Inflammatory macrophage treated with lipopolysaccharide for 1 hour (primary cell): ENCODE results near the gene ATE1.
"Not testable (repeated sequence)": the region's sequence is repeated elsewhere in the genome, so short reads cannot be mapped to it uniquely, and the experiment has no call there.

Experiments used
- DNase-seq, 2 donors: peaks; one replicate each; pipeline ENCODE4 v3.0.0-alpha.2; 2020 to 2022

ATE1 gene

DNA sequence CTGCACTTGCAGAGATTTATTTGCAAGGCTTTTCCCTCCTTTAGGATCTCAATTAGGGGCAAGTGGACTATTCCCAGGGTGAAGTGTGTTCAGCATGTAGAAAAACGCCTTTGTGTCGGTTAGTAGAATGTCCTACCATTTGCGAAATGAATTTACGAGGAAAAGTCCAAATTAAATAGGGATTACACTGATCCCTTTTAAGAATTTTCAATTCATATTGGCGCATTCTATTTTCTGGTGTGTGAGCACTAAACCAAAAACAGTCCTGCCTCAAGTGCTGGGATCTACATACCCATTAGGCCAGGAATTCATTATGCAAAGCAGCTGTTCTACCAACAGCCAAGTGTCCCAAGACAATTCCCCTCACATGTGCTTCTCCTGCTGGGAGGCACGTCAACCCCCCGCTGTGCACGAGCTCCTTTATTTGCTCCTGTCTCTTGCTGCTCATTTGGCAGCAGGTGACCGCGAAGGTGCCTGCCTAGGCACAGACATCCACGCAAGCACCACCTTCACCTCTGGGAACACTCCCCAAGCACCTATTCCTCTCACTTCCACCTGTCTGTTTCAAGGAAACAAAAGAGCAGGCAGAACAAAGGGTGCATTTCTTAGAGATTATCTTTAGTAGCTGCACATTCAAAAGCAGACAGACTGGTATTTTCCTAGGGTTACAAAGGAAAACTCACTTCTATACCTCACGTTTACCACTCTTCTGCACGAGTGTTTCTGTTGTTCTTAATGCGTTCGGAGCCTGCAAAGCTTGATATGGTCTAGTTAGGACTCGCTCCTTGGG, 195.0 kb downstream of the ATE1 start:
- no peak for DNase-seq

DNA sequence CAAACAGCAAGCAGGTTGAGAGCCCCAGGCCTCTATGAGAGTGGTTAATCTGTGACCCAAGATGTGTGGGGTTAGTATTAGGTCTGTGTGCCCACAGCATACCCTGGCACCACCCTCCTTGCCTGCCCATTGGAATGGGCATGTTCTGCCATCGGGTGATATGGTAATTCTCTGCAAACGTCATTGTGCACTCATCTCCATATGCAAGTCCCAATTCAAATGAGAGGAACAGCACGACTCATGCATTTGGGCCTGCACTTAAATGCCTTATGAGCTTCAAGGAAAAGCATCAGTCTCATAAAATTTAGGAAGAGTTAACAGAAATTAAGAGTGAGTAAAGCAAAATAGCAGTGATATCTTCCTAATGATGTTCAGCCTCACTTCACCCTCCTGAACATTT, 195.7 kb downstream of the ATE1 start:
- no peak for DNase-seq

DNA sequence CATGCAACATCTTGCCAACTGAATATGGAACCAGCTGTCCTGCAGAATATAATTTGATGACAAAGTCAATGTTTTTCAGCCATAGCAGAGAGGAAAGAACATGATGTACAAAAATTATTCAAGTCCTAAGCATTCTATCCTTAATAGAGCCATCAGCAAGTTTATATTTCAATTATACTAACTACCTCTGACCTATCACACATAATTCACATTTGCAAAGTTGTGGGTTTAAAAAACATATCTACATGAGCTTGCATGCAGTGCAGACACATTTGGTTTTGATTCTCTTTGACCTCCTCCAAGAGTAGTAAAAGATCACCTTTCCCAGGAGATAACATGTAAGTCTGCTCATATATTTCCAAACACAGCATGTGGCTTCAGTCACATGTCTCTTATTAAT, 203.5 kb downstream of the ATE1 start:
- DNase-seq: no peak

DNA sequence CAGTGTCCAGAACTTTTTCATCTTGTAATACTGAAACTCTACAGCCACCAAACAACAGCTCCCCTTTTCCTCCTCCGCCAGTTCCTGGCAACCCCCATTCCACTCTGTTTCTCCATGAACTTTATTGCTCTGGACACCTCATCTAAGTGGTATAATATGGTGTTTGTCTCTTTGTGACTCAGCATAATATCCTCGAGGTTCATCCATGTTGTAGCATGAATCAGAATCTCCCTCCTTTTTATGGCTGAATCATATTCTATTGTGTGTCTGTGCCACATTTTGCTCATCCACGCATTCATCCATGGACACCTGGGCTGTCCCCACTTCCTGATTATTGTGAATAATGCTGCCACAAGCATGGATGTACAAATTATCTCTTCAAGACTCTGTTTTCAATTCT, 205.2 kb downstream of the ATE1 start:
- no peak for DNase-seq

DNA sequence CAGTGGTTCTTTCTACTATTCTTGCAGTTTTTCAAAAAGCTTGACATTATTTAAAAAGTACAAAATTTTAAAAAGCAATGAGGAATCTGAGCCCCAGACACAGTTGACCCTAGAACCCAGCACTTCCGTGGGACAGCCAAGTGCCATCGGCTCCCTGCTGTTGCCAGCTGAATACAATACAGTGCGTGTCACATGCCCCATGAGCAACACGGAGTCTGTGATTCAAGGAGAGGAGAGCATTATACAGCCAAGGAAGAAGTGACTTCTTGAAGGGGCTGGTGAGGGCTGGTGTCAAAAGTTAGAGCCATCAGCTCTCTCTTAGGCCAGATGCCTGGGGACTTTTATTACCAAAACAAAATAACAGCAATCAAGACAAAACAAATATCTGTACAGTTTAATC, 206.6 kb downstream of the ATE1 start:
- DNase-seq: no peak

DNA sequence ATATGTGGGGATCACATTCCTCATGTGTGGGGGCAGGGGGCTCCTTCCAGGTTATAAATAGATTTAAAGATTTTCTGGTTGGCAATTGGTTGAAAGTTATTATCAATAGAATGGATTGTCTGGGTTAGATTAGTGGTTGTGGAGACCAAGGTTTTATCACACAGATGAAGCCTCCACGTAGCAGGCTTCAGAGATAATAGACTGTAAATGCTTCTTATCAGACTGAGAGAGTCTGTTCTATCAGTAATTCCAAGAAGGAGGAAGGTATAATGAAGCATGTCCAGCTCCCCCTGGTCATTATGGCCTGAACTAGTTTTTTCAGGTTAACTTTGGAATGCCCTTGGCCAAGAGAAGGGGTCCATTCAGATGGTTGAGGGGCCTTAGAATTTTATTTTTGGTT, 211.9 kb downstream of the ATE1 start:
- no peak for DNase-seq

DNA sequence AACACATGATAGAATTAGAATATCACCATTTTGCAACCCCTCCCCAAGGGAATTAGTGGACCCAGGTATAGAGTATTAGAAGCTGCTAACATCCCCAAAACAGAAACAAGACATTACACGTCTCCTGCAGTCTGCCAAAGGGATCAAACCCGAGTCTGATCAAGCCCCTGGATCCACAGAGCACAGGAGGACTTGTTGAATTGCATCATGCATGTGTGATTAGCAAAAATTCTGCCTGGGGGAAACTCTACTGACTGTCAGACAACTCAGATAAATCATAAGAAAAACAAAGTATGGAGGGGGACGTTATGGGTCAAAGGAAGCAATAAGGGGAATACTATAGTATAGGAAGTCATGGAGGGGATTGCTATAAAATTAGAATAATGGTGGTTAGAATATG, 212.8 kb downstream of the ATE1 start:
- no peak for DNase-seq

DNA sequence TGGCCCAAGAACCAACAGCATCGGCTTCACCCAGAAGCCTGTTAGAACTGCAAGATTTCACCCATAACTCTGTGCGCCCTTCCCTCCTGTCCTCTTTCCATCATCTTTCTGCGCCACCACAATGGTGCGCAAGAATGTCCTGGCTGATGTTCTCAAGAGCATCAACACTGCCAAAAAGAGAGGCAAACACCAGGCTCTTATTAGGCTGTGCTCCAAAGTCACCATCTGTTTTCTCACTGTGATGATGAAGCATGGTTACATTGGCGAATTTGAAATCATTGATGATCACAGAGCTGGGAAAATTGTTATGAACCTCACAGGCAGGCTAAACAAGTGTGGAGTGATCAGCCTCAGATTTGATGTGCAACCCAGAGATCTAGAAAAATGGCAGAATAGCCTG, 214.3 kb downstream of the ATE1 start:
- no peak for DNase-seq

DNA sequence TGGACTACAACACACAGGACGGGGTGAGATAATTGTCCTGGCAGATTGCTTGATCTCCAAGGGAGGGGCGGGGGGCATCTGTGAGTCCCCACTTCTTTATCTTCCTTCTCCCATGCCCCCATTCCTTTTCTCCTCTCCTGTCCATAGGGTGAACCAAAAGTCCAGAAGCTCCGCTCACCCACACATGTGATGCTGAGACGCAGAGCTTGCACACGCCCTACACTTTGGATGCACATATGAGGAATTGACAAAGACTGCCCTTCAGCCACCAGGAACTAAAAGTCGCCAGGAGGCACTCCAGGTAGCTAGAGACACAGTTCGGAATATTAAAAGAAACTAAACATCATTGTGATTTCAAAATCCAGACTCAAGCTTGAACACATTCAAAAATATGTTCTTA, 216.9 kb downstream of the ATE1 start:
- no peak for DNase-seq

DNA sequence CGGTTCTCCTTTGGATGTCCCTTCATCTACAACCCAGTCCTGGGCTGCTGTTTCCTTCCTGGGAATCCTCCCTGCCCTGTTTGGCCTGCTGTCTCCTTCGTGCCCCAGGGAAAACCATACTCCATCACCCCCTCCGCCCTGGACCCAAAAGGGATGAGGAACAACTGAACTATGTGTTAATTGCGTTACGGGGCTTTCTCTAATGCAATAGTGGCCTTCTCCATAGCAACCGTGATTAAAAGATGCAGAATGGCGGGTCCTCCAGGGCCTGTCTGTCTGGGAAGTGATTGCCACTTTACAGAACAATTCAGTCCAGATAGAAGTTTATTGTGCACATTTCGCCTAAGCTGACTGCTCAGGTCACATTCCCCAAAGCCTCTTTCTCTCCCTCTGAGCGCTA, 217.6 kb downstream of the ATE1 start:
- peak; percentile 1 to 4 for DNase-seq

DNA sequence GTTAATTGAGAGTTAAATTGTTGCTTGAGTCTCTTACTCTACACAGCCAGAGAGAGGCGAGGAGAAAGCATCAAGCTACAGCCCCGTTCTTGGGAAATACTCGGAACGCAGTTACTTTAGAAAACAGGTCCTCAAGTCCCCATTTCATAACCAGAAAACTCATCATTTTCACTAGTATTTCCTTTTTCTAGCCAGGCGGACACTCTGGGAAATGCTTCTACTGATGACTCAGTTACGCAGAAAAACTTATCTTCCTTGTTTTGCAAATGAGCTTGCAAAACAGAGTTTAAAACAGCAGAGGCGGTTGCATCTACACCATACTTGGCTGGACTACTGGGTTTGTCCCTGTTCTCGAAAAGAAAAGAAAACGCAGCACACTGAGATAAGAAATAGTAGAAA, 218.2 kb downstream of the ATE1 start:
- peak; percentile 62 to 86 for DNase-seq

DNA sequence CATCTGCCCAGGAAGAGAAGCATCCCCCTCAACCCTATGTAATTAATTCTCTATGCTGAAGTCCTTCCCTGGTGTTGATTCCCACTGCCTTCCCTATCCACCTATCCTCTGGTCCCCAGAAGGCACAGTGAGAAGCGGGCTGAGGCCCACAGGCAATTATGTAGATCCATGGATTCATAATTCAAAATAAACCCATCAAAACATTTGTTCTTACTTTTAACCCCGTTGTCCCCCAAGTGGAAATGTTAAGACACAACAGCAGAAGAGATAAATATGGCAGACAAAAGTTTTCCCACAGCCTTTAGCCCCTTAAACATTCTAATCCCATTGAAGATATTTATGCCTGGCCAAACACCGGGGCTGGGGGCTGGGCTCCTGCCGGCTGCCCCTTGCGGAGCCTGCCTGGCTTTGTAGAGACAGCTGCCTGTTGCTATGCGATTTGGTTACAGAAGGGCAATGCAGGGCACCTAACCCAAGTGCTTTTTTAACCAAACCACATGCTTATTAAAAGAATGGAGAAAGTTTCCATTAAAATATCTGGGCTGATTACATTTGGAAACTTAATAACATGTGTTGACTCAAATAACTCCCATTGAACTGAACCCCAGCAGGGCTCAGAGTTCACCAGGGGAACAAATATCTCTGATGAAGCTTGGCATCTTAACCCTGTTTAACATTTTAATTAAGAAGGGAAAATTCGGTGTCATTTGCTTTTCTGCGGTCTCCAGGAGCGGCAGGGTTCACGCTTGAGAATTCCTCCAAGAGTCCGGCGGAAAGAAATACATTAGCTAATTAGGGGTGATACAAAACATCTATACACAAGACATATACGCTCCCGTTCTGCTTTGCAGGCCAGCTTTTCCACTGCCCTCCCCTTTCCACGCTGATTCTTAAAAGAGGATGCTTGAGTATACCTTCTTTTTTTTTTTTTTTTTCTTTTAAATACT, 218.8 kb downstream of the ATE1 start:
- DNase-seq: no peak

DNA sequence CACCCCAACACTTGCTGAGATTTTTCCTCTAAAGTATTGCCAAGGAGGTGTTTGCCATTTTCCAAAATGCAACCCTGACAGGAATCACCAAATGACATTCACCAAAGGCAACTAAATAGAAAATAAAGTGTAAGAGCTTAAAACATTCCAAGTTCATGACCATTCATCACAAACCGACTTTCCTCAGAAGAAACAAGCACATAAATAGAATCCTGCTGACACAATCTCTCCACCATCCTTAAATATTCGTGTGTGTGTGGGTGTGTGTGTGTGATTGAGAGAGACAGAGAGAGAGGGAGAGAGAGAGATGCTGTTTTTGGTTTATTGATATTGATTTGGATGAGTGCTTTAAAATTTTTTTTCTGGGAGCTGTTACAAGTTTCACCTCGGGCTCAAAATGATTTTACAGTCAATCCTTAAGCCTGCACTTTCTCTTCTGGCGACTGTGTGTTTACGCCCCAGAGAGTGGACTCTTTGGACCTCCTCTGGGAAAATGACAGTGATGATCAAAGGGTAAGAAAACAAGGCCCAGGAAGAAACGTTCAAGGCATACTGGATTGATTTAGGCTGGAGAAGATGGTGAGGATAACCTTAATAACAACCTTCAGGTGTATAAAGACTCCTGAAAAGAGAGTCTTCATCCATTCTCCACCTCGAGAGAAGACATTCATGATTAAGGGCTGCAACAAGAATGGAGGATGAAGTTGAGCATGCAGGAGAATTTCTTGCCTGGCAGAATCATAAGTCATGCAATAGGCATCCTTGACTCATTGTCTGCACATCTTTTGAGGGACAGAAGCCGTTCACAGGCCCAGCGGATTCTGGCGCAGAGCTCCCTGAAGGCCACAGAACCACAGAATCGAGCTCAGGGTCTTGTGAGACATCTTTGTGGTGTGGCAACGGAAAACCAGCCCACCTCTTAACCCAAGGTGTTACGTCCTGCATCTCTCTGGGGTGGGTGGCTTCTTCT, 225.2 kb downstream of the ATE1 start:
- DNase-seq: no peak

DNA sequence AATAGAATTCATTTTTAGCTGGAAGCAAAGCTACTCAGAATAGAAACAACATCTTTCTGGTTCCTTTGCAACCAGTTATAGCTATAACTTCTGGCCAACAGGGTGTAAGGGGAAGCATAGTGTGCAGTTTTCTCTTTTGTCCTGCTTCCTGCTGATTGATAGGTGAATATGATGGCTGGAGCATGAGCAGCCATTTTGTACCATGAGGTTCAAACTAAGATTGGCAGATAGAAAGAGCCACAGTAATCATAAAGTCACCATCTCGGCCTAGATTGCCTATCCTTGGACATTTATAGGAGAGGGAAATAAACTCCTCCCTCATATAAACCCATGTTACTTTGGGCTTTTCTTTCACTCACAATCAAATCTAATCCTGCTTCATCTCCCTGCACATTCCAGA, 227.4 kb downstream of the ATE1 start:
- no peak for DNase-seq

DNA sequence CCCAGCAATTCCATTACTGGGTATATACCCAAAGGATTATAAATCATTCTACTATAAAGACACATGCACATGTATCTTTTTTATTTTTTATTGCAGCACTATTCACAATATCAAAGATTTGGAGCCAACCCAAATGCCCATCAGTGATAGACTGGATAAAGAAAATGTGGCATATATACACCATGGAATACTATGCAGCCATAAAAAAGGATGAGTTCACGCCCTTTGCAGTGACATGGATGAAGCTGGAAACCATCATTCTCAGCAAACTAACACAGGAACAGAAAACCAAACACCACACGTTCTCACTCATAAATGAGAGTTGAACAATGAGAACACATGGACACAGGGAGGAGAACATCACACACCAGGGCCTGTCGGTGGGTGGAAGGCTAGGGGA, 228.1 kb downstream of the ATE1 start:
- not testable (repeated sequence) for DNase-seq

DNA sequence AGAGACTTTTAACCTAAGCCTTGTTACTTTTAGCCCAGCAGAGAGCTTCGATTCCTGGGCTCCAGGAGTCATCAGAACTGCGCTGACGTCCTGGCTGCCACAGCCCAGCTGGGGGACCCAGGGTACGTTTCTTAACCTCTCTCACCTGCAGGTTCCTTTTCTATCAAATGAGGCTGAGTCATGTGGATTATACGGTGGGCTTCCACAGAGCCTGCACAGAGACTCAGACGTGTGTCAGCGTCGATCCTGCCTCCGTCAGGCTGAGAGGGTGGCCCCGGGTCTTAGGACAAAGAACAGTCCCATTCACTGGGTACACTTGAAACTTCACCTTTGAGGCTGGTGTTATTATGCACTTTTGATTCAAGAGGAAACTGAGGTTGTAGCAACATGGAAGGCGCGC, 228.9 kb downstream of the ATE1 start:
- no peak for DNase-seq

DNA sequence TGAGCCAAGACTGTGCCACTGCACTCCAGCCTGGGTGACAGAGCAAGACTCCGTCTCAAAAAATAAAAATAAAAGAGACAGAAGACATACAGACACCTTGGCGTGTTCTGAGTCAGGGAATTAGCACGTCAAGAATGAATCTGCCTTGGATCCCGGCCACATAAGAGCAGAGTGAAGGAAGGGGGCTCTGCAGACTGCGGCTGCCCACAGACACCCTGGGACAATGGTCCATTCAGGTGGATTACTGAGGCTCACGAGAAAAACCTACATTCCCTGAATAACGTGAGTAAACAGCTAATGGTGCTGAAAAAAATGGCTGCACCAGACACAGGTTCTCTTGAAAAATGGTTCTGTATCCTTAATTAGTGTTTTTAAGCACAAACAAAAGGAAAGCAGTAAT, 229.5 kb downstream of the ATE1 start:
- no peak for DNase-seq

DNA sequence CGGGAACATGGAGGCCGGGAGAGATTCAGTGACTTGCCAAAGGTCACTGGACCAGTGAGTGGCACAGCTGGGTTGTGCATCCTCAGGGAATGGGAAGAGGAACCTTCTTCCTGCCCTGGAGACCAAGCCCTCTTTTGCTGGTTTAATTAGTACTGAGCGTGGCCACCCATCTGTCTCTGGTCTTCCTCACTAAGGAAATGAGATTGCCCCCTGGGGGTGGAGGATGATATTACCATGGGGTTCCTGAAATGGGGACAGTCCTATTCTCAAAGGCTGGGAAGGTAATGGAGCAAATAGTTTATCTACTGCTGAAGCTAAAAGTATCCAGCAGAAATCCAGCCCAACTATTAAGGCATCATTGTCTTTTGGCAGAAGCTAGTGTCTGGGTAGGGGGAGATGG, 231.0 kb downstream of the ATE1 start:
- peak in 1 of 2 donors; percentile 66 for DNase-seq

DNA sequence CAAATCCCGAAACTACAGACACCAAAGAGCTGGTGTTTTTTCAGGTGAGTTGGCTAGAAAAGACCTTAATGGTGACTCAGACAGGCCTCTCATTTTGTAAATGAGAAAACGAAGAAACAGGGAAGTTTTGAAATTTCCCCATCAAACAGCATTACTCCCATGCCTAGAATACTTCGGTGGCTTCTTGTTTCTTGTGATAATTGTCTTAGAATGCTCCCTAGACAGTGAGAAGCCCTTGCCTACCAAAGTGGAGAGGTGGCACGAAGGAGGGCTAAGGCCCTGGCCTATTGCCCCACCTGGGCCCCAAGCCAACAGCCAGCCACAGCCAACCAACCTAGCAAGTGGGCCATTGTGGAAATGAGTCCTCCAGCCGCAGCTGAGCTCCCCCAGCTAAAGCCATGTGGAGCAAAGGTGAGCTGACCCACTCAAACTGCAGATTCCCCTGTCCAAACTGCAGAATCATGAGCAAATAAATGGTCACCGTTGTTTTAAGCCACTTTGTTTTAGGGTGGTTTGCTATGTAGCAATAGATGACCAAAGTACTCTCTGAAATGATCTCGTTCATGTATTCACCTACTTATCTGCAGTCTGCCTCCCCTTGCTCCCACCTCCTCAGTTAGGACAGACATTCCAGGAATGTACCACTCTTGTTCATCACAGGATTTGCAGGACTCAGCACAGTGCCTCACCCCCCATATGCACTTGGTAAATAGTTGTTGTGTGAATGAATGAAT, 231.9 kb downstream of the ATE1 start:
- DNase-seq: no peak

DNA sequence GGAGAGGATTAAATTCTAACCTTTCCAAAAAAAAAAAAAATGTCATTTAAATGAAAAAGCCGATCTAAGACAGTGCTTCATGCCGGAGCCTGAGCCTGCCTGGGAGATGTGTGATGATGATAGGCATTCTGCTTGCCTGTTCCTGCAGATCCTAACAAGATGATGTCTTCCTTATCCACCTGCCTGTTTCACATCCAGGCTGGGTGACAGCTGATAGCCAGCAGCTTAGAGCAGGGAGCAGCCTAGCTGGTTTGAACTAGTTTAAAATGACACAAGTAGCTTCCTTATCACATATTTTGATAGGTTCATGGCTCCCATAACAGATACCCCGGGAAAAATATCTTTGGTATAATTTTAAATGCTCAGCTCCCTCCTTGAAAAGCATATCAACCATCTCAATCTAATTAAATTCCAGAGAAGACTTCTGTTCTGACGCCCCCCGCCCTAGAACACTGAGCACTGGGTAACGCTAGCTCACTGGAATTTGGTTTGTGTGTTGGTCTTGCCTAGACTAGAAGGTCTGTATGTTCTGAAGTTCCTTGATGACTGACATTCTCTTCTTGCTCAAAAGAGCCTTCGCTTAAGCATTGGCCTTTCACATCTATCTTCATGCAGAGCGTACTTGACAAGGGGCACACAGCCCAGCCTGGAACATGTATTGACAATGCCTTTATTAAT, 232.7 kb downstream of the ATE1 start:
- no peak for DNase-seq

DNA sequence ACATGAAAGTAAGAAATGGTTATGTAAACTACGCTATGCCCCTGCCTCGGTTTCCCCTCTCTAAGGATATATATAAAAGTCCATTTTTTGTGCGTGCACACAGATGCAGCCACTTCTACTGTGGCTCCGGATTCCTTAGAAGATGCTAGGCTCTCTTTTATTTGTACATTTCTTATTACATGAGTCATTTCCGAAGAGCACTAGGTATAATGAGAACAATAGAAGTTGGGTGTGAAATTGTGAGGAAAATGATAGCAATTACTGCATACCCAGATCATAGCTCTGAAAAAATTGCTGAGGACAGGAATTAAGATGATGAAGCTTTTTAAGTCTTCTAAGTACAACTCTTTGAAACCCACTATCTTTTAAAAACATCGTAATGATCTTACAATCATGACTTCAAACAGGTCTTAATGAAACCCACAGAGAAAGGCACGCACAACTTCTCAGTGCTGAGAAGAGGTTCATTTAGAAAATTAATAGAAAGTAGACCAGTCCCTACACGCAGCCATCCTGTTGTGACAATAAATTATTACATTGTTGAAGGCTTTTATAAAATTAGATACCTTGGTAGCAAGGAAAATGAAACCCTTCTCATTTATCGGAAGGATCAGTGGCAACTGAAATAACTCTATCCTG, 233.4 kb downstream of the ATE1 start:
- DNase-seq: no peak
